Adrenal gland (tissue), 5 donors: Measurements from ENCODE around the gene DNAH9.

Experiments
- CTCF ChIP-seq, 6 experiments: fragments of 450-650 bp in 4 of 6; fragments of 200-600 bp in 2 of 6; sonication (generic) in 1 of 6; IDR thresholded peaks; 1 replicate in 5 of 6; 2 replicates in 1 of 6; pipeline versions ENCODE4 v1.5.1 to v1.8.0; 2016 to 2021; ENCODE audit warnings: antibody characterized with exemption in 6 of 6, mild to moderate bottlenecking in 2 of 6, moderate library complexity in 1 of 6
- POLR2A ChIP-seq, 2 donors: fragments of 450-650 bp; IDR thresholded peaks; one replicate each; pipeline ENCODE4 v1.6.1; 2017; ENCODE audit warnings: antibody characterized with exemption in 2 of 2, mild to moderate bottlenecking in 2 of 2, moderate library complexity in 1 of 2
- donor health status: DM: no; HTN: no; CAD: no.

DNA sequence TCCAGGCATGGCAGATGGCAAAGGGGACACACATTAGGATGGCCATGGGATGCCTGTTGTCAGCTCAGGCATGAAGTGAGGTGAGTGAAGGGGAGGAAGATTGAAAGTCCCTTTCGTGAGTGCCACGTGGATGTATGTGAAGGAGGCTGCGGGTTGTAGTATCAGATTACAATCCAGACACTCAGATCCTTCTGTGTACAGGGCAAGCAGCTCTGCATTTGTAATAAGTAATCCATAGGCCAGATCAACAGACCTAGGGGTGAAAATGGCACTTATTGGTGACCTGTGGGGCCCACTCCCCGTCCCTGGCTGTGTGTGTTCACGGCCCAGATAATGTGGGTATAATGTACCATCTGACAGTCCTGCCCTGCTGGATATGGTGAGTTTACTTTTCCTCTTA lies 159.5 kb downstream of the DNAH9 start:
- no peak for TF ChIP-seq CTCF (IDR thresholded peaks at IDR 0.05)
- TF ChIP-seq POLR2A (IDR thresholded peaks at IDR 0.05), result no peak
